SK-N-MC (cell line): ENCODE measurements around the gene REEP5.

ENCODE experiments used
- EZH2 ChIP-seq: fragments of 200-600 bp; sonication (generic); IDR thresholded peaks from one replicate; pipeline ENCODE4 v1.6.1; 2017; ENCODE audit warnings: antibody characterized with exemption
- FOXP2 ChIP-seq: optimal IDR thresholded peaks from 2 replicates; pipeline ENCODE3; 2011; ENCODE audit warnings: mild to moderate bottlenecking, moderate library complexity; ENCODE audit not compliant: insufficient read depth; ENCODE audit errors: extremely low read length, control extremely low read depth
- POLR2AphosphoS5 ChIP-seq: IDR thresholded peaks from 2 replicates; pipeline ENCODE4 v1.6.1; 2012; ENCODE audit warnings: mild to moderate bottlenecking, low read depth, low read length, borderline replicate concordance

DNA sequence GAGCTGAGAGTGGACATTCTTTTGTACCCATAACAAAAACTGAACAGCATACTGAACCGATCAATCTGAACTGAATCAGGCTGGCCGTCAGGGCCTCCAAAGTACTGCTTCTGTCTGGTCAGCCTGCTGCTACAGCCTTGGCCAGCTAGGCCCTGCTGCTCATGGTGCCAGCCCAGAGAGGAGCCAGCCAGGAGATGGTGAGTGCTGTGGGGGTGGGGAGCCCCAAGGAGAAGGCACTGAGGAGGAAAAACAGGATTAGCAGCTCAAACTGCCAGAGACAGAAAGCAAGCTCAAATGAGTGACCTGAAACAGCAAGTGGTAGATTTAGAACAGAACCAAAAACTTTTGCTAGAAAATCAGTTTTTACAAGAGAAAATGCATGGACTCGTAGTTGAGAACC lies 37.0 kb downstream of the REEP5 start:
- TF ChIP-seq POLR2AphosphoS5 (no peak), EZH2 (no peak), FOXP2 (no peak)
